Endothelial cell of umbilical vein (primary cell): ENCODE results near the gene ADH1A. TPM values are rescaled to one million over a fixed set of nuclear protein-coding genes. Genes with fewer than 3 reads are reported as not detected.

Source experiments
- BruUV-seq: library from RNA; stranded (reverse); fragments of 400-500 nt; replicated peaks from 2 replicates; lab custom pipeline; 2021; lab: Mats Ljungman, UMichigan
- CTCF ChIA-PET: fragments of 300-600, 350-600 bp; sonication (Branson Sonifier 250); formaldehyde crosslinking; loops from one replicate; lab custom pipeline; 2021; ENCODE audit warnings: antibody characterized with exemption, inconsistent platforms; lab: Charles Lee
- POLR2A ChIA-PET: fragments of 300-600, 350-600 bp; sonication (Branson Sonifier 250); formaldehyde crosslinking; loops from one replicate; lab custom pipeline; 2021; ENCODE audit warnings: antibody characterized with exemption, inconsistent platforms; lab: Charles Lee
- DNase-seq: peaks from one replicate; pipeline ENCODE4 v3.0.0-alpha.2; 2011; ENCODE audit warnings: low read depth, low spot score
- FAIRE-seq: peaks from 2 replicates; lab custom pipeline; 2011; peaks lifted over from hg19 to GRCh38; lab: Jason Lieb, UNC
- H2AFZ ChIP-seq: 2 replicates; pipeline ENCODE4 v1.6.0; 2012; ENCODE audit warnings: low read depth, low read length, control low read depth, inconsistent platforms
- H3K27ac ChIP-seq: 2 replicates; pipeline ENCODE4 v1.5.1; 2011; ENCODE audit warnings: low read depth, mild to moderate bottlenecking, control low read depth, low read length, moderate library complexity; ENCODE audit not compliant: insufficient read depth
- H3K27me3 ChIP-seq, 2 experiments: 2 replicates each; pipeline versions ENCODE4 v1.6.0 to v1.6.1; 2011; ENCODE audit warnings: low read length in 2 of 2, mixed read lengths in 1 of 2; ENCODE audit not compliant: control insufficient read depth in 2 of 2, insufficient read depth in 2 of 2
- H3K36me3 ChIP-seq, 2 experiments: 2 replicates in 1 of 2; 3 replicates in 1 of 2; pipeline ENCODE4 v1.5.1; 2011; ENCODE audit warnings: low read length in 2 of 2, mild to moderate bottlenecking in 1 of 2, moderate library complexity in 1 of 2; ENCODE audit not compliant: control insufficient read depth in 2 of 2, insufficient read depth in 2 of 2; ENCODE audit errors: extremely low read depth in 1 of 2
- H3K4me1 ChIP-seq: 3 replicates; pipeline ENCODE4 v1.5.1; 2011; ENCODE audit warnings: mild to moderate bottlenecking, low read length; ENCODE audit not compliant: control insufficient read depth, insufficient read depth; ENCODE audit errors: extremely low read depth
- H3K4me2 ChIP-seq: 2 replicates; pipeline ENCODE4 v1.6.1; 2011; ENCODE audit warnings: low read length, control low read depth, mixed read lengths; ENCODE audit not compliant: insufficient read depth
- H3K4me3 ChIP-seq, 3 experiments: fragments of 200-600 bp in 1 of 3; sonication (generic), shearing (Covaris generic) in 1 of 3; replicated peaks in 1 of 3; 2 replicates each; pipeline ENCODE4 v1.5.1; 2011 to 2016; ENCODE audit warnings: control low read depth in 3 of 3, low read length in 3 of 3, mild to moderate bottlenecking in 2 of 3, inconsistent platforms in 1 of 3, low read depth in 1 of 3, moderate library complexity in 1 of 3; ENCODE audit not compliant: insufficient read depth in 1 of 3
- H3K79me2 ChIP-seq: 2 replicates; pipeline ENCODE4 v1.6.0; 2012; ENCODE audit warnings: low read length, inconsistent platforms; ENCODE audit not compliant: control insufficient read depth, insufficient read depth
- H3K9ac ChIP-seq: replicated peaks from 2 replicates; pipeline ENCODE3; 2011; ENCODE audit warnings: low read length, control low read depth; ENCODE audit not compliant: insufficient read depth; ENCODE audit errors: extremely low read depth
- H3K9me1 ChIP-seq: replicated peaks from 3 replicates; pipeline ENCODE4 v1.6.0; 2011; ENCODE audit warnings: mild to moderate bottlenecking, low read length; ENCODE audit not compliant: control insufficient read depth, insufficient read depth; ENCODE audit errors: extremely low read depth
- H3K9me3 ChIP-seq: replicated peaks from 2 replicates; pipeline ENCODE4 v1.5.1; 2012; ENCODE audit warnings: low read length, inconsistent platforms; ENCODE audit not compliant: control insufficient read depth, insufficient read depth
- H4K20me1 ChIP-seq: replicated peaks from 2 replicates; pipeline ENCODE3; 2011; ENCODE audit warnings: mild to moderate bottlenecking, low read length; ENCODE audit not compliant: control insufficient read depth, insufficient read depth; ENCODE audit errors: extremely low read depth
- EZH2 ChIP-seq: IDR thresholded peaks from 2 replicates; pipeline ENCODE4 v1.6.1; 2012; ENCODE audit warnings: borderline replicate concordance, low read depth, mild to moderate bottlenecking, moderate library complexity, low read length, inconsistent platforms; ENCODE audit not compliant: severe bottlenecking
- FOS ChIP-seq: IDR thresholded peaks from 2 replicates; pipeline ENCODE4 v1.6.1; 2011; ENCODE audit warnings: mild to moderate bottlenecking, low read length, moderate library complexity, borderline replicate concordance; ENCODE audit not compliant: insufficient read depth
- GATA2 ChIP-seq: IDR thresholded peaks from 2 replicates; pipeline ENCODE4 v1.7.0; 2011; ENCODE audit warnings: low read depth, mild to moderate bottlenecking, moderate library complexity, mixed read lengths, low read length; ENCODE audit not compliant: insufficient read length, insufficient read depth
- JUN ChIP-seq: IDR thresholded peaks from 2 replicates; pipeline ENCODE4 v1.6.1; 2011; ENCODE audit warnings: borderline replicate concordance, low read depth; ENCODE audit not compliant: insufficient read length, insufficient read depth
- MAX ChIP-seq: IDR thresholded peaks from 2 replicates; pipeline ENCODE4 v1.6.1; 2011; ENCODE audit not compliant: insufficient read depth, insufficient read length
- MYC ChIP-seq: IDR thresholded peaks from one replicate; pipeline ENCODE4 v1.6.1; 2011; ENCODE audit warnings: mild to moderate bottlenecking, low read depth, low read length
- POLR2A ChIP-seq: IDR thresholded peaks from 2 replicates; pipeline ENCODE4 v1.6.1; 2012; ENCODE audit warnings: low read depth, mild to moderate bottlenecking, control low read depth, low read length
- POLR2AphosphoS5 ChIP-seq: IDR thresholded peaks from 2 replicates; pipeline ENCODE4 v1.6.1; 2012; ENCODE audit warnings: low read depth, mild to moderate bottlenecking, control low read depth, low read length, moderate library complexity; ENCODE audit not compliant: insufficient read depth
- dilution Hi-C: fragments of 300-500 bp; cut with MboI; formaldehyde crosslinking; loops from one replicate; pipeline ENCODE4 v1.15.0; 2019; ENCODE audit warnings: low sequenced_read_pairs; ENCODE audit not compliant: extremely low pct_ligation_motif_present
- intact Hi-C: fragments of 100-400 bp; cut with micrococcal nuclease; formaldehyde crosslinking; loops from one replicate; pipeline ENCODE4 v1.10.0; 2022
- polyA plus RNA-seq, 4 experiments: library from polyadenylated mRNA; depleted of rRNA in 3 of 4; stranded (reverse) in 3 of 4; unstranded in 1 of 4; fragments of >200 nt; gene quantifications; 2 replicates each; pipeline versions ENCODE4 v1.2.1 to v1.2.3, GENCODE V29; 2011 to 2012; ENCODE audit warnings: missing spikeins in 1 of 4
- total RNA-seq: library from RNA; stranded (reverse); gene quantifications from 2 replicates; pipeline ENCODE4 v1.2.3, GENCODE V29; 2021
- TF ChIP-seq, protein P1 (sequence below), 2 donors: IDR thresholded peaks; 1 replicate in 1 of 2; 2 replicates in 1 of 2; pipeline ENCODE4 v1.5.1; 2011; ENCODE audit warnings: low read length in 2 of 2, mild to moderate bottlenecking in 2 of 2, moderate library complexity in 2 of 2, control low read depth in 1 of 2, inconsistent platforms in 1 of 2, low read depth in 1 of 2; ENCODE audit not compliant: insufficient read depth in 1 of 2; ENCODE audit errors: extremely low read depth in 1 of 2

The ADH1A gene
- total and polyA plus RNA-seq, 2 donors (not counting 3 experiments of a cell fraction or from before 2014, with no cell fraction given) = not detected

GRCh38 chr4:99324979-99325378 lies 34.2 kb upstream of the ADH1A start:
- H3K4me2 ChIP-seq = no peak overlapping the region
- H3K36me3 ChIP-seq = no peaks in the 10 kb centered on the region
- H3K27me3 ChIP-seq = no peaks in the 10 kb centered on the region
- BruUV-seq = no TSS peak
- no peaks in the 10 kb centered on the region for H3K4me1 ChIP-seq
- DNase-seq = no peak
- no peaks in the 10 kb centered on the region for H3K79me2 ChIP-seq
- ChIA-PET POLR2A (no interaction called here), CTCF (no interaction called here)
- TF ChIP-seq GATA2 (no peak), POLR2A (no peak), EZH2 (no peak), MAX (no peak), JUN (no peak), MYC (no peak), POLR2AphosphoS5 (no peak), FOS (no peak)
- TF ChIP-seq, protein P1, sequence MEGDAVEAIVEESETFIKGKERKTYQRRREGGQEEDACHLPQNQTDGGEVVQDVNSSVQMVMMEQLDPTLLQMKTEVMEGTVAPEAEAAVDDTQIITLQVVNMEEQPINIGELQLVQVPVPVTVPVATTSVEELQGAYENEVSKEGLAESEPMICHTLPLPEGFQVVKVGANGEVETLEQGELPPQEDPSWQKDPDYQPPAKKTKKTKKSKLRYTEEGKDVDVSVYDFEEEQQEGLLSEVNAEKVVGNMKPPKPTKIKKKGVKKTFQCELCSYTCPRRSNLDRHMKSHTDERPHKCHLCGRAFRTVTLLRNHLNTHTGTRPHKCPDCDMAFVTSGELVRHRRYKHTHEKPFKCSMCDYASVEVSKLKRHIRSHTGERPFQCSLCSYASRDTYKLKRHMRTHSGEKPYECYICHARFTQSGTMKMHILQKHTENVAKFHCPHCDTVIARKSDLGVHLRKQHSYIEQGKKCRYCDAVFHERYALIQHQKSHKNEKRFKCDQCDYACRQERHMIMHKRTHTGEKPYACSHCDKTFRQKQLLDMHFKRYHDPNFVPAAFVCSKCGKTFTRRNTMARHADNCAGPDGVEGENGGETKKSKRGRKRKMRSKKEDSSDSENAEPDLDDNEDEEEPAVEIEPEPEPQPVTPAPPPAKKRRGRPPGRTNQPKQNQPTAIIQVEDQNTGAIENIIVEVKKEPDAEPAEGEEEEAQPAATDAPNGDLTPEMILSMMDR (IDR thresholded peaks at IDR 0.05; ENCODE audit: extremely low read depth in 1 of 2, insufficient read depth in 1 of 2, low read depth in 1 of 2, low read length in 2 of 2) = no peak
- dilution Hi-C loops (no loop called here), intact Hi-C loops (no loop called here)
- FAIRE-seq = no peak
- no peak overlapping the region for H3K27ac ChIP-seq
- no peak overlapping the region for H3K9ac ChIP-seq
- no peak overlapping the region for H3K4me3 ChIP-seq
- no peaks in the 10 kb centered on the region for H3K9me1 ChIP-seq
- H2AFZ ChIP-seq = no peak overlapping the region
- no peaks in the 10 kb centered on the region for H3K9me3 ChIP-seq
- H4K20me1 ChIP-seq = no peaks in the 10 kb centered on the region
